Neural progenitor cell (in vitro differentiated cells): ENCODE results near the gene BLCAP. TPM values are rescaled to one million over a fixed set of nuclear protein-coding genes. Genes with fewer than 3 reads are reported as not detected.

ENCODE experiments used
- DNase-seq: peaks from one replicate; pipeline ENCODE4 v3.0.0-alpha.2; 2016; ENCODE audit warnings: low spot score
- H2AFZ ChIP-seq: fragments of 200-600 bp; sonication (generic); replicated peaks from 2 replicates; pipeline ENCODE4 v1.6.1; 2016; ENCODE audit warnings: antibody characterized with exemption
- H3F3A ChIP-seq: fragments of 200-600 bp; sonication (generic); 2 replicates; pipeline ENCODE4 v1.6.1; 2016; ENCODE audit warnings: antibody characterized with exemption, low read depth
- H3K27ac ChIP-seq: fragments of 200-600 bp; sonication (generic); 2 replicates; pipeline ENCODE4 v1.5.1; 2016; ENCODE audit warnings: mild to moderate bottlenecking
- H3K27me3 ChIP-seq: fragments of 200-600 bp; sonication (generic); 2 replicates; pipeline ENCODE4 v1.6.1; 2016; ENCODE audit warnings: mild to moderate bottlenecking, moderate library complexity
- H3K36me3 ChIP-seq: fragments of 200-600 bp; sonication (generic); 2 replicates; pipeline ENCODE4 v1.5.1; 2016
- H3K4me1 ChIP-seq: fragments of 200-600 bp; sonication (generic); 2 replicates; pipeline ENCODE4 v1.6.1; 2016; ENCODE audit warnings: mixed run types
- H3K4me2 ChIP-seq: fragments of 200-600 bp; sonication (generic); 2 replicates; pipeline ENCODE4 v1.6.1; 2016
- H3K4me3 ChIP-seq: fragments of 200-600 bp; sonication (generic); 2 replicates; pipeline ENCODE4 v1.5.1; 2016
- H3K79me2 ChIP-seq: fragments of 200-600 bp; sonication (generic); 2 replicates; pipeline ENCODE4 v1.6.1; 2016; ENCODE audit warnings: low read depth
- H3K9ac ChIP-seq: fragments of 200-600 bp; sonication (generic); 2 replicates; pipeline ENCODE4 v1.6.1; 2016
- H3K9me3 ChIP-seq: fragments of 200-600 bp; sonication (generic); 2 replicates; pipeline ENCODE4 v1.5.1; 2016; ENCODE audit warnings: low read depth
- H4K20me1 ChIP-seq: fragments of 200-600 bp; sonication (generic); 2 replicates; pipeline ENCODE4 v1.6.1; 2016; ENCODE audit warnings: low read depth
- H3K27ac Mint-ChIP-seq: 3 replicates; pipeline ENCODE4 v1.8.0; 2021; ENCODE audit warnings: mixed read lengths
- H3K27me3 Mint-ChIP-seq: 2 replicates; pipeline ENCODE4 v1.8.0; 2022; ENCODE audit warnings: low read depth, mild to moderate bottlenecking, inconsistent platforms, moderate library complexity, mixed read lengths; ENCODE audit not compliant: insufficient read depth
- H3K36me3 Mint-ChIP-seq: 3 replicates; pipeline ENCODE4 v1.8.0; 2021; ENCODE audit warnings: mixed read lengths
- H3K4me1 Mint-ChIP-seq: 3 replicates; pipeline ENCODE4 v1.8.0; 2021; ENCODE audit warnings: mixed read lengths
- H3K4me3 Mint-ChIP-seq: 3 replicates; pipeline ENCODE4 v1.8.0; 2021; ENCODE audit warnings: mild to moderate bottlenecking, moderate library complexity, mixed read lengths
- H3K9me3 Mint-ChIP-seq: 3 replicates; pipeline ENCODE4 v1.8.0; 2020; ENCODE audit warnings: mixed read lengths
- CTCF ChIP-seq: fragments of 200-600 bp; sonication (generic); IDR thresholded peaks from 2 replicates; pipeline ENCODE4 v1.5.1; 2017; ENCODE audit warnings: antibody characterized with exemption, mild to moderate bottlenecking
- EZH2 ChIP-seq: fragments of 200-600 bp; sonication (generic); IDR thresholded peaks from 2 replicates; pipeline ENCODE4 v1.6.1; 2017; ENCODE audit warnings: antibody characterized with exemption, mild to moderate bottlenecking, moderate library complexity
- EZH2phosphoT487 ChIP-seq: fragments of 200-600 bp; sonication (generic); IDR thresholded peaks from 2 replicates; pipeline ENCODE4 v1.6.1; 2017; ENCODE audit warnings: antibody characterized with exemption
- total RNA-seq: library from RNA; depleted of rRNA; stranded (reverse); fragments of >200 nt; gene quantifications from 2 replicates; pipeline ENCODE4 v1.2.3, GENCODE V29; 2015; ENCODE audit warnings: low replicate concordance

The BLCAP gene
- total RNA-seq, 1 donor from 2014 or later, result 46.4 TPM

GRCh38 chr20:37510226-37510625 is 17.4 kb downstream of the BLCAP start:
- no peaks in the 10 kb centered on the region for H3K9me3 ChIP-seq
- no peaks in the 10 kb centered on the region for H3K27me3 ChIP-seq
- H3K9me3 Mint-ChIP-seq, result no peaks in the 10 kb centered on the region
- no peaks in the 10 kb centered on the region for H3K4me1 Mint-ChIP-seq
- H3K4me3 ChIP-seq, result no peak overlapping the region
- no peak overlapping the region for H3K27ac Mint-ChIP-seq
- H3K4me1 ChIP-seq, result peaks cover 11% of the 10 kb centered on the region
- H4K20me1 ChIP-seq, result peaks cover 32% of the 10 kb centered on the region
- no peak overlapping the region for H3K4me2 ChIP-seq
- peaks cover 9% of the 10 kb centered on the region for H3K79me2 ChIP-seq
- no peaks in the 10 kb centered on the region for H3K27me3 Mint-ChIP-seq
- no peaks in the 10 kb centered on the region for H3K36me3 ChIP-seq
- H3F3A ChIP-seq, result peaks cover 10% of the 10 kb centered on the region
- no peak overlapping the region for H3K4me3 Mint-ChIP-seq
- no peak for DNase-seq
- no peak overlapping the region for H3K27ac ChIP-seq
- no peak overlapping the region for H2AFZ ChIP-seq
- peaks cover 22% of the 10 kb centered on the region for H3K36me3 Mint-ChIP-seq
- no peak overlapping the region for H3K9ac ChIP-seq
- TF ChIP-seq EZH2, result no peak
- no peak for TF ChIP-seq CTCF
- no peak for TF ChIP-seq EZH2phosphoT487

- H4K20me1 ChIP-seq, result peaks cover 43% of the 10 kb centered on the region
- H3K9ac ChIP-seq, result no peak overlapping the region
Measured at GRCh38 chr20:37506152-37506725, 21.4 kb downstream of the BLCAP start.

GRCh38 chr20:37505263-37506151 is 22.2 kb downstream of the BLCAP start:
- Histone ChIP-seq H3K4me3 (no peak overlapping the region), H3F3A (peaks cover 28% of the 10 kb centered on the region), H2AFZ (no peak overlapping the region), H3K9ac (no peak overlapping the region), H3K27me3 (no peaks in the 10 kb centered on the region), H3K9me3 (no peaks in the 10 kb centered on the region), H3K79me2 (no peaks in the 10 kb centered on the region), H4K20me1 (peaks cover 42% of the 10 kb centered on the region), H3K27ac (no peak overlapping the region), H3K4me1 (peaks cover 20% of the 10 kb centered on the region), H3K4me2 (peak overlapping the region; percentile 62), H3K36me3 (no peaks in the 10 kb centered on the region)
- Mint-ChIP-seq H3K4me1 (no peaks in the 10 kb centered on the region), H3K4me3 (no peak overlapping the region), H3K27ac (no peak overlapping the region), H3K27me3 (no peaks in the 10 kb centered on the region), H3K9me3 (no peaks in the 10 kb centered on the region), H3K36me3 (peaks cover 5% of the 10 kb centered on the region)
- no peak for TF ChIP-seq CTCF
- TF ChIP-seq EZH2, result no peak
- TF ChIP-seq EZH2phosphoT487, result peak; percentile 28
- peak; percentile 53 for DNase-seq

More at GRCh38 chr20:37506152-37506725, 21.4 kb downstream of the BLCAP start:
- H3K9me3 ChIP-seq, result no peaks in the 10 kb centered on the region
- peaks cover 20% of the 10 kb centered on the region for H3K4me1 ChIP-seq
- no peak overlapping the region for H2AFZ ChIP-seq
- peak overlapping the region; percentile 62 for H3K4me2 ChIP-seq
- Mint-ChIP-seq H3K4me1 (no peaks in the 10 kb centered on the region), H3K9me3 (no peaks in the 10 kb centered on the region), H3K27ac (no peak overlapping the region), H3K27me3 (no peaks in the 10 kb centered on the region), H3K4me3 (no peak overlapping the region), H3K36me3 (peaks cover 8% of the 10 kb centered on the region)
- H3K27me3 ChIP-seq, result no peaks in the 10 kb centered on the region
- no peak for TF ChIP-seq EZH2
- no peak for TF ChIP-seq CTCF
- TF ChIP-seq EZH2phosphoT487, result no peak
- H3F3A ChIP-seq, result peaks cover 28% of the 10 kb centered on the region
- no peaks in the 10 kb centered on the region for H3K79me2 ChIP-seq
- no peak for DNase-seq
- H3K36me3 ChIP-seq, result no peaks in the 10 kb centered on the region
- no peak overlapping the region for H3K27ac ChIP-seq
- no peak overlapping the region for H3K4me3 ChIP-seq
